ENCODE measurements around the gene MNT.

DNA sequence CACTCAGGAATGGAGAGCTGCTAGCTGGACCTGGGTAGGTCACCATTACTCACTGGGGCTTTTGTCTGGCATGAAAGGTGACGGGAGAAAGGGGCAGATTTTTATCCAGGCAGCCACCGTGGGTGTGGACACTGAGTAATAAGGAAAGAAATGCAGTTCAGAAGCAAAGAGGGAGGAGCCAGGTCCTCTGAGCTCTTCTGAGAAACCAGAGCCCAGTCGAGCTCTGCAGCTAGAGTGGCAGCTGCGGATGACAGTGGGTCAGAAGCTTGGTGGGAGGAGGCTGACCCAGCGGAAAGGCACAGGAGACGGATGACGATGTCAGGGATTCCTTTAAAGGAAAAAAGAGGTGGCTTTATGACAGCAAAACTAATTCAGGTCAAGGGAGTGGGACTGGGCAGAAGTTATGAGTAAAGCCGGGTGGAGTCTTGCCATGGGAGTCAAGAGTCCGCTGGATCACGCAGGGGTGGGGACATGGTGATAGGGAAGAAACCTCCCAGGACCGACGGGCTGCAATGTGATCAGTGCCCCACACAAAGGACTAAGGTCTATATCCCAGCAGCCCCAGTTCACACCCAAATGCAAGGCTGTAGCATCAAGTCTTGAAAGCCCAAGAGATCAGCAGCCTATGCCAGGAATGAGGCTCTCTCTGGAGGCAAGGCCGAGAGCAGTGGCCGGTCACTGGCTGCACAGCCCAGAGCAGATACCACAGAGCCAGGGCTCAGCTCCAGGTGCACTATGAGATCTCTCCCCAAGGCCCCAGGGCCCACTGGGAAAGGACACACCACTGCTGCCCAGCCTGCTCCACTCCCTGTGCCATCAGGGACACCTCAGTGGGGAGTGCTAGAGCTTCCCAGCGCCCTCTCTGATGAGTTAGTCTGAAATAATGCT is 6.3 kb upstream of the MNT start:
- no peak for TF ChIP-seq YY1 (IDR thresholded peaks at IDR 0.05; ENCODE audit: insufficient read depth, insufficient read length)
- TF ChIP-seq ZNF274 (IDR thresholded peaks at IDR 0.05; ENCODE audit: low read depth, low read length), result no peak

Measured in NT2/D1 (cell line).